H9 (cell line): Measurements from ENCODE around the gene SLAMF7. TPM values are rescaled to one million over a fixed set of nuclear protein-coding genes. Genes with fewer than 3 reads are reported as not detected.

ENCODE experiments used
- DNase-seq: peaks from one replicate; pipeline ENCODE4 v3.0.0-alpha.2; 2017
- H2AFZ ChIP-seq: one replicate; pipeline ENCODE4 v1.6.1; 2013; ENCODE audit warnings: mild to moderate bottlenecking, low read length, control low read depth, moderate library complexity
- H2AK5ac ChIP-seq: 2 replicates; pipeline ENCODE4 v1.6.1; 2013; ENCODE audit warnings: low read length, control low read depth, mixed read lengths; ENCODE audit not compliant: insufficient read length
- H2BK120ac ChIP-seq: one replicate; pipeline ENCODE4 v1.6.1; 2013; ENCODE audit warnings: low read depth, mild to moderate bottlenecking, low read length, control low read depth, inconsistent platforms; ENCODE audit not compliant: poor library complexity, severe bottlenecking
- H2BK12ac ChIP-seq: 2 replicates; pipeline ENCODE4 v1.6.1; 2013; ENCODE audit warnings: low read length, control low read depth, mixed read lengths, low read depth; ENCODE audit not compliant: insufficient read length
- H2BK15ac ChIP-seq: 2 replicates; pipeline ENCODE4 v1.6.1; 2013; ENCODE audit warnings: low read depth, low read length, control low read depth
- H2BK20ac ChIP-seq: one replicate; pipeline ENCODE4 v1.6.1; 2013; ENCODE audit warnings: low read depth, mild to moderate bottlenecking, low read length, control low read depth, inconsistent platforms; ENCODE audit not compliant: poor library complexity, severe bottlenecking
- H2BK5ac ChIP-seq: 2 replicates; pipeline ENCODE4 v1.6.1; 2013; ENCODE audit warnings: low read length, control low read depth, mixed read lengths; ENCODE audit not compliant: insufficient read length
- H3K14ac ChIP-seq: 2 replicates; pipeline ENCODE4 v1.6.1; 2013; ENCODE audit warnings: low read length, control low read depth; ENCODE audit not compliant: insufficient read depth
- H3K18ac ChIP-seq: 2 replicates; pipeline ENCODE4 v1.6.1; 2013; ENCODE audit warnings: low read depth, mild to moderate bottlenecking, mixed read lengths, low read length, control low read depth; ENCODE audit not compliant: insufficient read length
- H3K23ac ChIP-seq: 2 replicates; pipeline ENCODE4 v1.6.1; 2013; ENCODE audit warnings: low read length, control low read depth, mixed read lengths, low read depth; ENCODE audit not compliant: insufficient read length
- H3K23me2 ChIP-seq: 2 replicates; pipeline ENCODE4 v1.6.1; 2013; ENCODE audit warnings: low read depth, mild to moderate bottlenecking, mixed read lengths, low read length, control low read depth; ENCODE audit not compliant: insufficient read length, poor library complexity, severe bottlenecking
- H3K27ac ChIP-seq: 2 replicates; pipeline ENCODE4 v1.5.1; 2013; ENCODE audit warnings: low read length, control low read depth, mixed read lengths, low read depth; ENCODE audit not compliant: insufficient read length
- H3K27me3 ChIP-seq: 2 replicates; pipeline ENCODE4 v1.6.1; 2013; ENCODE audit warnings: low read length, control low read depth, inconsistent platforms; ENCODE audit not compliant: insufficient read depth
- H3K4ac ChIP-seq: 2 replicates; pipeline ENCODE4 v1.6.1; 2013; ENCODE audit warnings: low read depth, mild to moderate bottlenecking, control low read depth, inconsistent platforms, low read length, moderate library complexity
- H3K4me1 ChIP-seq: 2 replicates; pipeline ENCODE4 v1.6.1; 2013; ENCODE audit warnings: low read length, control low read depth, inconsistent platforms; ENCODE audit not compliant: insufficient read depth
- H3K4me2 ChIP-seq: 2 replicates; pipeline ENCODE4 v1.6.1; 2013; ENCODE audit warnings: low read length, control low read depth, mixed read lengths; ENCODE audit not compliant: insufficient read length, insufficient read depth
- H3K56ac ChIP-seq: 2 replicates; pipeline ENCODE4 v1.6.1; 2013; ENCODE audit warnings: low read depth, mild to moderate bottlenecking, mixed read lengths, low read length, control low read depth; ENCODE audit not compliant: insufficient read length
- H3K79me1 ChIP-seq: 2 replicates; pipeline ENCODE4 v1.6.1; 2013; ENCODE audit warnings: low read depth, mild to moderate bottlenecking, moderate library complexity, low read length, control low read depth, inconsistent platforms; ENCODE audit not compliant: insufficient read depth, poor library complexity, severe bottlenecking
- H3K79me2 ChIP-seq: 2 replicates; pipeline ENCODE4 v1.6.1; 2013; ENCODE audit warnings: low read length, control low read depth, inconsistent platforms; ENCODE audit not compliant: insufficient read depth
- H3K9ac ChIP-seq: 2 replicates; pipeline ENCODE4 v1.6.1; 2013; ENCODE audit warnings: low read length, control low read depth, mixed read lengths; ENCODE audit not compliant: insufficient read length; ENCODE audit errors: extremely low read depth
- H3K9me3 ChIP-seq: one replicate; pipeline ENCODE4 v1.6.1; 2013; ENCODE audit warnings: low read depth, low read length, inconsistent platforms; ENCODE audit not compliant: control insufficient read depth
- H3T11ph ChIP-seq: one replicate; pipeline ENCODE4 v1.6.1; 2013; ENCODE audit warnings: mild to moderate bottlenecking, low read length, control low read depth, inconsistent platforms
- H4K20me1 ChIP-seq: one replicate; pipeline ENCODE4 v1.6.1; 2013; ENCODE audit not compliant: control insufficient read depth, insufficient read length, insufficient read depth
- H4K5ac ChIP-seq: 2 replicates; pipeline ENCODE4 v1.6.1; 2013; ENCODE audit warnings: low read depth, mild to moderate bottlenecking, mixed read lengths, low read length, control low read depth; ENCODE audit not compliant: insufficient read length
- H4K8ac ChIP-seq: replicated peaks from 2 replicates; pipeline ENCODE4 v1.6.1; 2013; ENCODE audit warnings: low read length, control low read depth, mixed read lengths, low read depth; ENCODE audit not compliant: insufficient read length
- H4K91ac ChIP-seq: 2 replicates; pipeline ENCODE4 v1.6.1; 2013; ENCODE audit warnings: low read depth, mild to moderate bottlenecking, moderate library complexity, mixed read lengths, low read length, control low read depth; ENCODE audit not compliant: insufficient read length
- H3K27ac Mint-ChIP-seq, 3 experiments: 2 replicates in 2 of 3; 3 replicates in 1 of 3; pipeline ENCODE4 v1.8.0; 2020 to 2021; ENCODE audit warnings: mixed read lengths in 3 of 3, mild to moderate bottlenecking in 1 of 3, moderate library complexity in 1 of 3
- H3K27me3 Mint-ChIP-seq: 2 replicates; pipeline ENCODE4 v1.8.0; 2021; ENCODE audit warnings: low read depth, mild to moderate bottlenecking, moderate library complexity, mixed read lengths
- H3K36me3 Mint-ChIP-seq, 3 experiments: 2 replicates in 2 of 3; 3 replicates in 1 of 3; pipeline ENCODE4 v1.8.0; 2020 to 2021; ENCODE audit warnings: low read depth in 3 of 3, mixed read lengths in 3 of 3; ENCODE audit not compliant: insufficient read depth in 1 of 3
- H3K4me1 Mint-ChIP-seq, 2 experiments: 2 replicates each; pipeline ENCODE4 v1.8.0; 2020; ENCODE audit warnings: mixed read lengths in 2 of 2
- H3K4me3 Mint-ChIP-seq, 2 experiments: 2 replicates in 1 of 2; 3 replicates in 1 of 2; pipeline ENCODE4 v1.8.0; 2020 to 2021; ENCODE audit warnings: mild to moderate bottlenecking in 2 of 2, mixed read lengths in 2 of 2, moderate library complexity in 1 of 2
- H3K9me3 Mint-ChIP-seq, 2 experiments: 2 replicates in 1 of 2; 3 replicates in 1 of 2; pipeline ENCODE4 v1.8.0; 2020; ENCODE audit warnings: mild to moderate bottlenecking in 2 of 2, mixed read lengths in 2 of 2, moderate library complexity in 1 of 2
- CTCF ChIP-seq: fragments of 200-600 bp; sonication (generic); conservative IDR thresholded peaks from 3 replicates; pipeline ENCODE4 v1.8.0; 2021; ENCODE audit warnings: antibody characterized with exemption, mild to moderate bottlenecking
- WGBS: extraction: QIAGEN DNeasy Blood & Tissue Kit; methylation state at CpG from one replicate; pipeline ENCODE4 v1.1.7; 2013; ENCODE audit warnings: missing lambda C conversion rate, low lambda C conversion rate, mixed read lengths; ENCODE audit not compliant: insufficient read length; ENCODE audit errors: extremely low coverage; 5-methylcytosine and 5-hydroxymethylcytosine counted together
- total RNA-seq: library from RNA; stranded (reverse); gene quantifications from 2 replicates; pipeline ENCODE4 v1.2.1, GENCODE V29; 2021

SLAMF7 gene
- total RNA-seq, 1 experiment from 2014 or later, result not detected

- H3K23ac ChIP-seq, result no peak overlapping the region
- no peaks in the 10 kb centered on the region for H3K9me3 Mint-ChIP-seq
- H2BK20ac ChIP-seq, result no peak overlapping the region
- H3K27me3 ChIP-seq, result no peaks in the 10 kb centered on the region
- H3K14ac ChIP-seq, result no peak overlapping the region
- H3K79me2 ChIP-seq, result no peaks in the 10 kb centered on the region
- H2BK5ac ChIP-seq, result no peak overlapping the region
- H3K23me2 ChIP-seq, result no peaks in the 10 kb centered on the region
- DNase-seq, result no peak
- no peaks in the 10 kb centered on the region for H3K4me1 ChIP-seq
- no peak overlapping the region for H4K8ac ChIP-seq
- no CpG with 5 or more reads among the region's 3 CpGs for WGBS
- no peak overlapping the region for H2AK5ac ChIP-seq
- no peak overlapping the region for H3T11ph ChIP-seq
- no peak overlapping the region for H2AFZ ChIP-seq
- H3K4me2 ChIP-seq, result no peak overlapping the region
- H3K4me1 Mint-ChIP-seq, result no peaks in the 10 kb centered on the region
- H2BK15ac ChIP-seq, result no peak overlapping the region
- H3K79me1 ChIP-seq, result no peaks in the 10 kb centered on the region
- H2BK12ac ChIP-seq, result no peak overlapping the region
- H3K27ac ChIP-seq, result no peak overlapping the region
- no peak overlapping the region for H3K56ac ChIP-seq
- H3K27ac Mint-ChIP-seq, result no peak overlapping the region
- no peak overlapping the region for H2BK120ac ChIP-seq
- H3K9me3 ChIP-seq, result no peaks in the 10 kb centered on the region
- peaks cover 3% of the 10 kb centered on the region; the same call in 1 of the 2 replicates for H3K27me3 Mint-ChIP-seq
- H4K20me1 ChIP-seq, result no peaks in the 10 kb centered on the region
- no peaks in the 10 kb centered on the region for H3K36me3 Mint-ChIP-seq
- no peak overlapping the region for H4K5ac ChIP-seq
- no peak for TF ChIP-seq CTCF
- H3K4ac ChIP-seq, result no peak overlapping the region
- no peak overlapping the region for H3K9ac ChIP-seq
- no peak overlapping the region for H3K4me3 Mint-ChIP-seq
- H4K91ac ChIP-seq, result no peak overlapping the region
- H3K18ac ChIP-seq, result no peak overlapping the region
Measured at GRCh38 chr1:160797271-160797709, 58.2 kb downstream of the SLAMF7 start.
